ENCODE data around the gene ADCY5. TPM values are rescaled to one million over a fixed set of nuclear protein-coding genes. Genes with fewer than 3 reads are reported as not detected.
"Not testable (repeated sequence)": the region's sequence is repeated elsewhere in the genome, so short reads cannot be mapped to it uniquely, and the experiment has no call there.

ADCY5 gene
- total RNA-seq, 1 donor: not detected

DNA sequence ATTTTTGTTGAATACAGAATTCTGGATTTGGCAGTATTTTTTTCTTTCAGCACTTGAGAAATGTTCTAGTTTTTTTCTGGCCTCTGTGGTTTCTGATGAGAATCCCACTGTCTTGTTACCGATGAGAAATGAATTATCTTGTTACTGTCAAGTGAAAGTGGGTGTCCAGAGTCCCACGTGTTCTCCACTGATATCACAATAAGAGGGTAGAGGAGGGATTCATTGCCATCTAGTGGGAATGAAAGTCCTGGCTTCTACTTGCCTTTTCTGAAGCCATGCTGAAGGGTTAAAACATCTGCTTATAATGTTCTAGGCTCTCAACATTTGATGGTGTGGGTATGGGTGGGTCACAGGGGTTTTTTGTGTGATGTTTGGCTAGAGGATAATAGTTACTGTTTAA is 181.1 kb downstream of the ADCY5 start:
- H3K4me1 ChIP-seq (ENCODE audit: insufficient read depth, low read length): no peaks in the 10 kb centered on the region
- H3K9me3 ChIP-seq (ENCODE audit: low read depth, low read length): peaks cover 4% of the 10 kb centered on the region
- no peak overlapping the region for H3K4me3 ChIP-seq (ENCODE audit: low read length)
- no peaks in the 10 kb centered on the region for H3K27me3 ChIP-seq (ENCODE audit: insufficient read depth, low read length)

DNA sequence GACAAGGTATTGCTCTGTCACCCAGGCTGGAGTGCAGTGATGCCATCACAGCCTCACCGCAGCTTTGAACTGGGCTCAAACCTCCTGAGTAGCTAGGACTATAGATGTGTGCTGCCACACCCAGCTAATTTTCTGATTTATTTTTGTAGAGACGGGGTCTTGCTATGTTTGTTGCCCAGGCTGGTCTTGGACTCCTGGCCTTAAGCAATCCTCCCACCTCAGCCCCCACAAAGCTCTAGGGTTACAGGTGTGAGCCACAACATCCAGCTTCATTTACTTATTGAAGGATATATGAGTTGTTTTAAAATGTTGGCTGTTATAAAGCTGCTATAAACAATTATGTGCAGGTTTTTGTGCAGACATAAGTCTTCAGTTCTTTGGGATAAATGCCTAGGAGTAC is 184.9 kb downstream of the ADCY5 start:
- Histone ChIP-seq H3K4me1 (ENCODE audit: insufficient read depth, low read length) (no peaks in the 10 kb centered on the region), H3K9me3 (ENCODE audit: low read depth, low read length) (peaks cover 4% of the 10 kb centered on the region), H3K27me3 (ENCODE audit: insufficient read depth, low read length) (no peaks in the 10 kb centered on the region), H3K4me3 (ENCODE audit: low read length) (no peak overlapping the region)

DNA sequence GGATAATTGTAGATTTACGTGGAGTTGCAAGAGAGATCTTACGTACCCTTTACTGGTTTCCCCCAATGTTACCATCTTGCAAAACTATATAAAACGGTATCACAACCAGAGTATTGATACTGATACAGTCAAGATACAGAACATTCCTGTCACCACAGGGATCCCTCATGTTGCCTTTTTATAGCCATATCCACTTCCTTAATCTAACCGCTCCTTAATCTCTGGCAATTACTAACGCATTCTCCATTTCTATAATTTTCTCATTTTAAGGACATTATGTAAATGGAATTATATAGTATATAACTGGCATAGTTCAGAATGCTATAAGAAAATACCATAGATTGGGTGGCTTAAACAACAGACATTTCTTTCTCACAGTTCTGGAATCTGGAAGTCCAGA is 186.0 kb downstream of the ADCY5 start:
- Histone ChIP-seq H3K9me3 (ENCODE audit: low read depth, low read length) (peaks cover 4% of the 10 kb centered on the region), H3K4me3 (ENCODE audit: low read length) (no peak overlapping the region), H3K27me3 (ENCODE audit: insufficient read depth, low read length) (no peaks in the 10 kb centered on the region), H3K4me1 (ENCODE audit: insufficient read depth, low read length) (no peaks in the 10 kb centered on the region)

DNA sequence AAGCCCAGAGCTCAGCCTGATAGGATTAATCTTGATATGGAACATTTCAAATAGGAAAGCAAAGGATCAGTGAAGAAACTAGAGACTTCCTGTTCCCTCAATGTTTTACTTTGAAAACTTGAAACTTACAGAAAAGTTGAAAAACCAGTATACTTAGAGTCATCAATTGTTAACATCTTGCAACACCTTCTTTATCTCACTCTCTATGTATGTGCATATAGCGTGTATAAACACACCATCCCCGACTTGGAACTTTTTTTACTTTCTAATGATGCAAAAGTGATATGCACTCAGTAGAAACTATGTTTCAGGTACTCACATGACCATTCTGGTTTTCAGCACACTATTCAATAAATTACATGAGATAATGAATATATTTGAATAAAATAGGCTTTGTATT is 186.7 kb downstream of the ADCY5 start:
- H3K9me3 ChIP-seq (ENCODE audit: low read depth, low read length): peaks cover 4% of the 10 kb centered on the region
- H3K27me3 ChIP-seq (ENCODE audit: insufficient read depth, low read length): no peaks in the 10 kb centered on the region
- no peak overlapping the region for H3K4me3 ChIP-seq (ENCODE audit: low read length)
- no peaks in the 10 kb centered on the region for H3K4me1 ChIP-seq (ENCODE audit: insufficient read depth, low read length)

DNA sequence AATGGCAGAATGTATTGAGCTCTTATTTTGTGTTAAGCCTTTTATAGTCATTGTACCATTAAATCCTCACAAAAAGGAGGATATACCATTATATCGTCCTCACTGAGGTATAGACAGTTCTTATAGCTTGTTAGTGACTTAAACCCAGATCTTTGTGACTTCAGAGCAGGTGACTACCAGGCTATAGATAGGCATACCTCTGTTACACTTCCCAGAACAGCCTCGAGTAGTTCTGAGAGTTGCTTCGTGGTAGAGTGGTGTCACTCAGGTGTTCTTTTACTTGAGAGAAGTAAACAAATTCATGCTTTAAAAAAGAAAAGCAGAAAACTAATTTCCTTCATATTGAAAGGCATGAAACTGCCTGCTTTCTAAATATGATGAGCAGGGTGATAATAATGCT is 187.2 kb downstream of the ADCY5 start:
- no peaks in the 10 kb centered on the region for H3K27me3 ChIP-seq (ENCODE audit: insufficient read depth, low read length)
- H3K4me1 ChIP-seq (ENCODE audit: insufficient read depth, low read length): no peaks in the 10 kb centered on the region
- peaks cover 3% of the 10 kb centered on the region for H3K9me3 ChIP-seq (ENCODE audit: low read depth, low read length)
- H3K4me3 ChIP-seq (ENCODE audit: low read length): no peak overlapping the region

DNA sequence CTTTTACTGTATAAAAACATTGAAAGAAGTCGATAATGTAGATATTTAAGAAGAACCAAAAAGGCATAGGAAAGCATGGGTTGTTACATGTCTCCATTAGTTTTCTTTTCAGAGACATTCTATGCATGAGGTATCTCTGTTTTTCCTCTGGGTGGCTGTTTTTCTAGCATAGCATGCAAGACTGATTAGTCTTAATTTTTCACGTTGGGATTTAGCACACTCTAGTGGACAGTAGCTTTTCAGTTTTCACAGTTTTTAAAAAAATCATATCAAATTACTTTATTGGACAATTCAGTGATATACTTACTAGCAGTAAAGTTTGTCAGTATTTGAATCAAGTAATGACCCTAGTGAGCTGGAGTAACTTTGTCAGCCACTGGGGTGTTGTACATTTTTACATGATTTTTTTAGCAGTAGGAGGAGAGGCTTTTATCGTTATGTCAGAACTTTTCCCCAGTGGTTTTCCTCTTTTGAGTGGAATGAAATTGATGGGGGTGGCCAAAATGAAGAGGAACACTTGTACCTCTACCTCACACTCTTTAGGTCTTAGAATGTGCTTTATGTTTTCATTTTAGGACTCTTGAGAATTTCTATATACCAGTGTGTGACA is 190.0 kb downstream of the ADCY5 start:
- Histone ChIP-seq H3K27me3 (ENCODE audit: insufficient read depth, low read length) (no peaks in the 10 kb centered on the region), H3K4me1 (ENCODE audit: insufficient read depth, low read length) (no peaks in the 10 kb centered on the region), H3K4me3 (ENCODE audit: low read length) (no peak overlapping the region), H3K9me3 (ENCODE audit: low read depth, low read length) (no peaks in the 10 kb centered on the region)

DNA sequence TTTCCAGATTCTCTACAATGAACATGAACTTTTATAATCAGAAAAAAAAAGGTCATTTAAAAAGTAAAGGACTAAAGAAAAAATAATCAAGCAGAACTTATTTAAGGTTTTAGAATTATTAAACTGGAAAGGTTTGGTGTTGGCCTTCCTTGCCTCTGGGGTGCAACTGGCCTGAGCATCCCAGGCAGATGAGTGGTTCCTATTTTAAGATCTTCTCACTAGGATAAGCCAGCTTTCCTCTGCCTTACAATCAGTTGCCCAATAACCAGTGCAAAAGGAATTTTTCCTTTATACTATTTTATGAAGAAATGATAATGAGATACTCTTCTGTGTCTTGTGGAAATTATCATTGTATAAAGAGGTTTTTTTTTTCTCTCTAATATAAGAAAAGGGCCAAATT is 190.5 kb downstream of the ADCY5 start:
- no peaks in the 10 kb centered on the region for H3K27me3 ChIP-seq (ENCODE audit: insufficient read depth, low read length)
- no peaks in the 10 kb centered on the region for H3K4me1 ChIP-seq (ENCODE audit: insufficient read depth, low read length)
- H3K9me3 ChIP-seq (ENCODE audit: low read depth, low read length): no peaks in the 10 kb centered on the region
- no peak overlapping the region for H3K4me3 ChIP-seq (ENCODE audit: low read length)

DNA sequence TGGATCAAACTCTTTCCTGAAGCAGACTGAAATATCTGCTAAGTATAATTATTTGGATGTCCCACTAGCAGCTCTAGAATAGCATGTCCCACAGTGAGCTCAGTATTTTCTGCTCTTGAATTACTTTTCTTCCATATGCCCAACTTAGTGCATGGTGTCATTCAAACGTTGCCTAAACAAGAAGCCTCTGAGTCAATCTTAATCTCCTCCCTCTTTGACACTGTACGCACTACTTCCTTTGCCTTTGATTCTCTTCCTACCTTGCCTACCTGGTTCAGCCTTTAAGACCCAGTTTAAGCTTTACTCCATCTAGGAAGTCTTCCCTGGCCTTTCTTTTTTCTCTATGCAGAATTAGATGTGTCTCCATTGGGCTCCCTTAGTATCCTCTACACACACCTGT is 192.6 kb downstream of the ADCY5 start:
- H3K27me3 ChIP-seq (ENCODE audit: insufficient read depth, low read length): no peaks in the 10 kb centered on the region
- no peaks in the 10 kb centered on the region for H3K4me1 ChIP-seq (ENCODE audit: insufficient read depth, low read length)
- no peaks in the 10 kb centered on the region for H3K9me3 ChIP-seq (ENCODE audit: low read depth, low read length)
- no peak overlapping the region for H3K4me3 ChIP-seq (ENCODE audit: low read length)

DNA sequence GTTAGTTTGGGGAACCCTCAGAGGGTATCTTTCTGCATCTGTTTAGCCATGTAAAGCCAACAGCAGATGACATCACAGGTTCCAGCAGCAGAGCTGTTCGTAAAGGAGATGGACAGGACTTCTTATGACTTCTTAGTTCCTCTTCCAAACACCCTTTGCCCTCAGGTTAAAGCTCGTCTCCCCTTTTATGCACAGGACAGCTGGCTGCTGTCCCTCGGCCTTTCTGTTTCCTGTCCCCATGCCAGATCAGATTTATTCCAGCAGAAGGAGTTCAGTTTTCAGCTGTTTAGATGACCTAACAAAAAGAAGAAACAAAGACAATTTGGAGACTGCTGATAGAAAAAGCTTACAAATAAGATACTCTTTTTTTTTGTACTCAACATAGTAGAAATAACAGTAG is 202.0 kb downstream of the ADCY5 start:
- no peaks in the 10 kb centered on the region for H3K4me1 ChIP-seq (ENCODE audit: insufficient read depth, low read length)
- no peaks in the 10 kb centered on the region for H3K9me3 ChIP-seq (ENCODE audit: low read depth, low read length)
- H3K4me3 ChIP-seq (ENCODE audit: low read length): no peak overlapping the region
- no peaks in the 10 kb centered on the region for H3K27me3 ChIP-seq (ENCODE audit: insufficient read depth, low read length)

DNA sequence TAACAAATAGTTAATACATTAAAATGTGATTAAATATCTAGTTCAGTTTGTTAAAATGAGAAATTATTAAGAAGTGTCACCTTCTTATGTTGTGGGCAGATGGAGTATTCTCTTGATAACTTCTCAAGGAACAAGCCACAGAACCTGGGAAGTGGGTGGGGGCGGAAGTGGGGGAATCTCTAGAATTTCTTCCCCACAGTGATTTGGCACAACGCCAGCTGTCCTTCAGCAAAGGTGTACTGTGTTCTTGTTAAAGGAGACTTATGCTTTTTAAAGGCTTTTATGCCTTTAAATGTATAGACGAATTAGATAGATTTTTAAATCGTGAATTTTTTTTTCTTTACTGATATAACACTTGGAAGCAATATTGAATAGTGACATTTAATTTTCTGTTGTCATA is 204.8 kb downstream of the ADCY5 start:
- Histone ChIP-seq H3K9me3 (ENCODE audit: low read depth, low read length) (no peaks in the 10 kb centered on the region), H3K4me3 (ENCODE audit: low read length) (no peak overlapping the region), H3K4me1 (ENCODE audit: insufficient read depth, low read length) (no peaks in the 10 kb centered on the region), H3K27me3 (ENCODE audit: insufficient read depth, low read length) (no peaks in the 10 kb centered on the region)

DNA sequence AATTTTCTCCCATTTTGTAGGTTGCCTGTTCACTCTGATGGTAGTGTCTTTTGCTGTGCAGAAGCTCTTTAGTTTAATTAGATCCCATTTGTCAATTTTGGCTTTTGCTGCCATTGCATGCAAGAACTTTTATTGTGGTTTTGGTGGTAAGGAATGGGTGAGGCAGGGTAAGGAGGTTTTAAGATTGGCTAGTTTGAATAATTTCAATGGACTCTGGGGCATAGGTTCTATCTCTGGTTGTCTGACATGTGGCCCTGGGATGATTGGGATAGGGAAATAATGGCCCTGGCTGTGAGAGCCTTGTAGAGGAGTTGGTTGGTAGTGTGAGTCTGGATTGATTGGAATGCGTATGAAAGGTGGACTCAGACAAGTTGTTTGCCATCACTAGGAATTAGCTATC is 209.1 kb downstream of the ADCY5 start:
- no peaks in the 10 kb centered on the region for H3K4me1 ChIP-seq (ENCODE audit: insufficient read depth, low read length)
- H3K9me3 ChIP-seq (ENCODE audit: low read depth, low read length): no peaks in the 10 kb centered on the region
- H3K4me3 ChIP-seq (ENCODE audit: low read length): no peak overlapping the region
- H3K27me3 ChIP-seq (ENCODE audit: insufficient read depth, low read length): no peaks in the 10 kb centered on the region

DNA sequence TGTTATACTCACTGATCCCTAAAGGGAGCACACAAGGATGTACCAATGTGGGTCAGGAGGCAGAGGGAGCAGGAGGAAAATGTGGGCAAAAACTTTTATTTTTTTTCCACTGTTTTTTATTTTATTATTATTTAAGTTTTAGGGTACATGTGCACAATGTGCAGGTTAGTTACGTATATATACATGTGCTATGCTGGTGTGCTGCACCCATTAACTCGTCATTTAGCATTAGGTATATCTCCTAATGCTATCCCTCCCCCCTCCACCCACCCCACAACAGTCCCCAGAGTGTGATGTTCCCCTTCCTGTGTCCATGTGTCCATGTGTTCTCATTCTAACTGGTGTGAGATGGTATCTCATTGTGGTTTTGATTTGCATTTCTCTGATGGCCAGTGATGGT is 209.7 kb downstream of the ADCY5 start:
- not testable (repeated sequence) for H3K4me3 ChIP-seq (ENCODE audit: low read length); H3K27me3 ChIP-seq (ENCODE audit: insufficient read depth, low read length); H3K4me1 ChIP-seq (ENCODE audit: insufficient read depth, low read length); H3K9me3 ChIP-seq (ENCODE audit: low read depth, low read length)

DNA sequence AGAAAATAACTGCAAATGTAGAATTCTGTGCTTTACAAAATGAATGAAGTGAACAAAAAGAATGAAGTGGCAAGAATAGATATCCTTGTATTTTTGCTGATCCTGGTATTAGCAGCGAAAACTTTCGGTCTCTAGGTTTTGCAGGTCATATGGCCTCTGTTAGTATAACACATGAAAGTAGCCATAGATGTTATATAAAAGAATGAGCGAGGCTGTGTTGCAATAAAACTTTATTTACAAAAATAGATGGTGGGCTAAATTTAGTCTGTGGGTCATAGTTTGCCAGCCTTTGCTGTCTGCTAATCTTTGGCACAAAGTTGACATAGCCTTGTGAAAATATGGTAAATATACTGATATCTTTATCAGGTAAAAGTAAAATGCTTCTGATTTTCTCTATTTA is 212.0 kb downstream of the ADCY5 start:
- H3K4me3 ChIP-seq (ENCODE audit: low read length): no peak overlapping the region
- H3K9me3 ChIP-seq (ENCODE audit: low read depth, low read length): no peaks in the 10 kb centered on the region
- no peaks in the 10 kb centered on the region for H3K27me3 ChIP-seq (ENCODE audit: insufficient read depth, low read length)
- H3K4me1 ChIP-seq (ENCODE audit: insufficient read depth, low read length): no peaks in the 10 kb centered on the region

Other genes starting within 250 kb of the ADCY5 start
- gene SEC22A, start 247.1 kb downstream of the ADCY5 start, total RNA-seq: 20.9 TPM
- 14.4 TPM for gene HACD2, start 136.0 kb upstream of the ADCY5 start, total RNA-seq

All from mononuclear cell (primary cell).